K562 (cell line): ENCODE data around the gene RREB1.

ENCODE experiments used
- ARNT ChIP-seq, 2 experiments: fragments of 450-650 bp; IDR thresholded peaks; 2 replicates each; pipeline ENCODE4 v1.6.1; 2016; ENCODE audit warnings: mild to moderate bottlenecking in 1 of 2
- HIVEP1 ChIP-seq: fragments of 250-450 bp; sonication (Bioruptor Pico); IDR thresholded peaks from 2 replicates; pipeline ENCODE4 v1.4.0; 2020; ENCODE audit warnings: mild to moderate bottlenecking
- NFRKB ChIP-seq: fragments of 450-650 bp; IDR thresholded peaks from 2 replicates; pipeline ENCODE4 v1.6.1; 2016; ENCODE audit warnings: low read depth
- POLR2H ChIP-seq: IDR thresholded peaks from 2 replicates; pipeline ENCODE4 v1.6.1; 2016; ENCODE audit warnings: missing genetic modification characterization, low read depth, mild to moderate bottlenecking, control low read depth, missing compliant biosample characterization, moderate library complexity
- SREBF2 ChIP-seq: sonication (generic); formaldehyde crosslinking; IDR thresholded peaks from 2 replicates; pipeline ENCODE4 v1.4.0; 2020; ENCODE audit warnings: mild to moderate bottlenecking, missing genetic modification reagents
- ZNF431 ChIP-seq: sonication (generic); formaldehyde crosslinking; IDR thresholded peaks from 2 replicates; pipeline ENCODE4 v1.8.0; 2022; ENCODE audit warnings: mild to moderate bottlenecking, missing genetic modification reagents
- TF ChIP-seq, protein P1 (sequence below): fragments of 150-350 bp; conservative IDR thresholded peaks from 2 replicates; pipeline ENCODE4 v1.6.1; 2014; ENCODE audit warnings: low read length
- TF ChIP-seq, protein P2 (sequence below), 3 experiments: fragments of 200-800 bp in 1 of 3; sonication (Bioruptor generic) in 1 of 3; sonication (generic) in 1 of 3; formaldehyde crosslinking in 1 of 3; IDR thresholded peaks; 2 replicates each; pipeline versions ENCODE4 v1.6.1 to v1.8.0; 2016 to 2022; ENCODE audit warnings: mild to moderate bottlenecking in 2 of 3, missing compliant biosample characterization in 2 of 3, missing genetic modification characterization in 2 of 3, missing genetic modification reagents in 1 of 3
- TF ChIP-seq, protein P3 (sequence below), 2 experiments: fragments of 450-650 bp; formaldehyde crosslinking in 1 of 2; IDR thresholded peaks; 2 replicates each; pipeline versions ENCODE4 v1.4.0 to v1.6.1; 2014 to 2020; ENCODE audit warnings: mild to moderate bottlenecking in 2 of 2, borderline replicate concordance in 1 of 2, low read depth in 1 of 2

DNA sequence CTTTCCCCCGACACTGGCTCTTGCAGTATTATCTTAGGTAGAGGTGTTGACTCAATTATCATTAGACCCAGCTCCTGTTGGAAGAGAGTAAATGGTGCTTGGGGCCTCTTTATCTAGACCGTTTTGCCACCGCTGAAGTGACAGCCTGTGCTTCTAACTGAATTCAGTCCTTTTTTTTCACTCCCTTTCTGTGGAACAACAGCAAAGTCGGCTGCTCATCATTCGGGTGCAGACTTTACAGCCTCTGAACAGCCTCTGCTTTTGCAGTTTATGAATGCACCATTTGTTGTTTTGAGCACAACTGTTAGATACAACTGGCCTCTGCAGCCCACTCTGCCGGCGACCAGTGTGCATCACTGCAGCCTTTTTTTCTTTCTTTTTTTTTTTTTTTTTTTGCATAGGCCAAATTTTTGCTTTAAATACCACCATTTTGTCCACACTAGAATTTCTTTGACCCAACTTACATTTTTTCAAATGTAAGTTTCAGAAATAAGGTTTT is 35.8 kb downstream of the RREB1 start:
- TF ChIP-seq ZNF431 (CRISPR knock-in tag) (no peak), HIVEP1 (CRISPR knock-in tag) (no peak), SREBF2 (CRISPR knock-in tag) (no peak), POLR2H (tag) (no peak), NFRKB (no peak; the same call in 1 of the 2 replicates), ARNT (IDR thresholded peaks at IDR 0.05) (peak; percentile 26 to 46; a peak in 1 of 4 replicates)
- TF ChIP-seq, protein P1, sequence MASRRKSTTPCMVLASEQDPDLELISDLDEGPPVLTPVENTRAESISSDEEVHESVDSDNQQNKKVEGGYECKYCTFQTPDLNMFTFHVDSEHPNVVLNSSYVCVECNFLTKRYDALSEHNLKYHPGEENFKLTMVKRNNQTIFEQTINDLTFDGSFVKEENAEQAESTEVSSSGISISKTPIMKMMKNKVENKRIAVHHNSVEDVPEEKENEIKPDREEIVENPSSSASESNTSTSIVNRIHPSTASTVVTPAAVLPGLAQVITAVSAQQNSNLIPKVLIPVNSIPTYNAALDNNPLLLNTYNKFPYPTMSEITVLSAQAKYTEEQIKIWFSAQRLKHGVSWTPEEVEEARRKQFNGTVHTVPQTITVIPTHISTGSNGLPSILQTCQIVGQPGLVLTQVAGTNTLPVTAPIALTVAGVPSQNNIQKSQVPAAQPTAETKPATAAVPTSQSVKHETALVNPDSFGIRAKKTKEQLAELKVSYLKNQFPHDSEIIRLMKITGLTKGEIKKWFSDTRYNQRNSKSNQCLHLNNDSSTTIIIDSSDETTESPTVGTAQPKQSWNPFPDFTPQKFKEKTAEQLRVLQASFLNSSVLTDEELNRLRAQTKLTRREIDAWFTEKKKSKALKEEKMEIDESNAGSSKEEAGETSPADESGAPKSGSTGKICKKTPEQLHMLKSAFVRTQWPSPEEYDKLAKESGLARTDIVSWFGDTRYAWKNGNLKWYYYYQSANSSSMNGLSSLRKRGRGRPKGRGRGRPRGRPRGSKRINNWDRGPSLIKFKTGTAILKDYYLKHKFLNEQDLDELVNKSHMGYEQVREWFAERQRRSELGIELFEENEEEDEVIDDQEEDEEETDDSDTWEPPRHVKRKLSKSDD = no peak
- TF ChIP-seq, protein P2, sequence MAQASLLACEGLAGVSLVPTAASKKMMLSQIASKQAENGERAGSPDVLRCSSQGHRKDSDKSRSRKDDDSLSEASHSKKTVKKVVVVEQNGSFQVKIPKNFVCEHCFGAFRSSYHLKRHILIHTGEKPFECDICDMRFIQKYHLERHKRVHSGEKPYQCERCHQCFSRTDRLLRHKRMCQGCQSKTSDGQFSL (CRISPR knock-in tag; IDR thresholded peaks at IDR 0.05) = no peak
- TF ChIP-seq, protein P2 (tag; IDR thresholded peaks at IDR 0.05) = no peak
- TF ChIP-seq, protein P3, sequence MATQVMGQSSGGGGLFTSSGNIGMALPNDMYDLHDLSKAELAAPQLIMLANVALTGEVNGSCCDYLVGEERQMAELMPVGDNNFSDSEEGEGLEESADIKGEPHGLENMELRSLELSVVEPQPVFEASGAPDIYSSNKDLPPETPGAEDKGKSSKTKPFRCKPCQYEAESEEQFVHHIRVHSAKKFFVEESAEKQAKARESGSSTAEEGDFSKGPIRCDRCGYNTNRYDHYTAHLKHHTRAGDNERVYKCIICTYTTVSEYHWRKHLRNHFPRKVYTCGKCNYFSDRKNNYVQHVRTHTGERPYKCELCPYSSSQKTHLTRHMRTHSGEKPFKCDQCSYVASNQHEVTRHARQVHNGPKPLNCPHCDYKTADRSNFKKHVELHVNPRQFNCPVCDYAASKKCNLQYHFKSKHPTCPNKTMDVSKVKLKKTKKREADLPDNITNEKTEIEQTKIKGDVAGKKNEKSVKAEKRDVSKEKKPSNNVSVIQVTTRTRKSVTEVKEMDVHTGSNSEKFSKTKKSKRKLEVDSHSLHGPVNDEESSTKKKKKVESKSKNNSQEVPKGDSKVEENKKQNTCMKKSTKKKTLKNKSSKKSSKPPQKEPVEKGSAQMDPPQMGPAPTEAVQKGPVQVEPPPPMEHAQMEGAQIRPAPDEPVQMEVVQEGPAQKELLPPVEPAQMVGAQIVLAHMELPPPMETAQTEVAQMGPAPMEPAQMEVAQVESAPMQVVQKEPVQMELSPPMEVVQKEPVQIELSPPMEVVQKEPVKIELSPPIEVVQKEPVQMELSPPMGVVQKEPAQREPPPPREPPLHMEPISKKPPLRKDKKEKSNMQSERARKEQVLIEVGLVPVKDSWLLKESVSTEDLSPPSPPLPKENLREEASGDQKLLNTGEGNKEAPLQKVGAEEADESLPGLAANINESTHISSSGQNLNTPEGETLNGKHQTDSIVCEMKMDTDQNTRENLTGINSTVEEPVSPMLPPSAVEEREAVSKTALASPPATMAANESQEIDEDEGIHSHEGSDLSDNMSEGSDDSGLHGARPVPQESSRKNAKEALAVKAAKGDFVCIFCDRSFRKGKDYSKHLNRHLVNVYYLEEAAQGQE (IDR thresholded peaks at IDR 0.05; ENCODE audit: borderline replicate concordance) = peak; percentile 29; the same call in 1 of the 2 replicates
- TF ChIP-seq, protein P3 (CRISPR knock-in tag; IDR thresholded peaks at IDR 0.05; ENCODE audit: low read depth) = no peak
